ENCODE results near the gene GAD2. TPM values are rescaled to one million over a fixed set of nuclear protein-coding genes. Genes with fewer than 3 reads are reported as not detected.

GAD2 gene
- total RNA-seq, 2 experiments from 2014 or later = not detected

- Histone ChIP-seq H4K20me1 (ENCODE audit: insufficient read depth, low read length) (no peaks in the 10 kb centered on the region), H3K9me2 (ENCODE audit: insufficient read depth, low read length) (no peaks in the 10 kb centered on the region), H3K27ac (ENCODE audit: low read depth, low read length, poor library complexity, severe bottlenecking) (peak overlapping the region; percentile 88), H3K36me3 (ENCODE audit: insufficient read depth, low read length) (no peaks in the 10 kb centered on the region), H3K4me2 (ENCODE audit: low read length) (peak overlapping the region; percentile 66), H2AFZ (ENCODE audit: low read length) (peak overlapping the region; percentile 54; the same call in 1 of the 2 replicates), H3K9me3 (ENCODE audit: low read length) (no peaks in the 10 kb centered on the region), H3K4me1 (ENCODE audit: insufficient read depth, low read length, poor library complexity, severe bottlenecking) (peaks cover 52% of the 10 kb centered on the region), H3K79me2 (ENCODE audit: insufficient read depth, low read depth, low read length) (peaks cover 17% of the 10 kb centered on the region; the same call in 1 of the 2 replicates), H3K4me3 (ENCODE audit: low read depth, low read length, poor library complexity, severe bottlenecking) (peak overlapping the region; percentile 66)
- peak; percentile 32 for DNase-seq (ENCODE audit: low spot score)
- no TSS peak for BruUV-seq (replicated peaks)
- TF ChIP-seq EZH2phosphoT487 (IDR thresholded peaks at IDR 0.05; ENCODE audit: borderline replicate concordance, low read depth, low read length) (no peak), CTCF (conservative IDR thresholded peaks at IDR 0.05; ENCODE audit: low read length) (no peak)
- ChIA-PET CTCF (ENCODE audit: unreplicated experiment) (no interaction called here), POLR2A (interaction anchor here (0.6 to 1.5 kb wide), 4 partner anchors 19 to 837 kb away, joined by 3 to 4 read pairs (median 3); no protein-coding TSS in a partner anchor)
- intact Hi-C loops (cut with micrococcal nuclease; ENCODE audit: unreplicated experiment) = no loop called here
Observed at GRCh38 chr10:26314265-26315013, 97.9 kb downstream of the GAD2 start.

GRCh38 chr10:26318672-26319071 lies 102.1 kb downstream of the GAD2 start:
- Histone ChIP-seq H3K4me3 (ENCODE audit: low read depth, low read length, poor library complexity, severe bottlenecking) (no peak overlapping the region), H3K4me1 (ENCODE audit: insufficient read depth, low read length, poor library complexity, severe bottlenecking) (peaks cover 12% of the 10 kb centered on the region), H3K9me2 (ENCODE audit: insufficient read depth, low read length) (no peaks in the 10 kb centered on the region), H3K4me2 (ENCODE audit: low read length) (no peak overlapping the region), H3K27ac (ENCODE audit: low read depth, low read length, poor library complexity, severe bottlenecking) (no peak overlapping the region), H4K20me1 (ENCODE audit: insufficient read depth, low read length) (no peaks in the 10 kb centered on the region), H3K36me3 (ENCODE audit: insufficient read depth, low read length) (no peaks in the 10 kb centered on the region), H3K9me3 (ENCODE audit: low read length) (no peaks in the 10 kb centered on the region), H3K79me2 (ENCODE audit: insufficient read depth, low read depth, low read length) (no peaks in the 10 kb centered on the region; the same call in 1 of the 2 replicates), H2AFZ (ENCODE audit: low read length) (no peak overlapping the region)
- no TSS peak for BruUV-seq (replicated peaks)
- no peak for TF ChIP-seq CTCF (conservative IDR thresholded peaks at IDR 0.05; ENCODE audit: low read length)
- no peak for TF ChIP-seq EZH2phosphoT487 (IDR thresholded peaks at IDR 0.05; ENCODE audit: borderline replicate concordance, low read depth, low read length)
- POLR2A ChIA-PET = interaction anchor here (0.5 to 1.2 kb wide), 2 partner anchors 133 to 294 kb away, joined by 4 read pairs; no protein-coding TSS in a partner anchor
- intact Hi-C loops (cut with micrococcal nuclease; ENCODE audit: unreplicated experiment) = no loop called here
- DNase-seq (ENCODE audit: low spot score) = no peak
- CTCF ChIA-PET (ENCODE audit: unreplicated experiment) = no interaction called here

- H3K9me2 ChIP-seq (ENCODE audit: insufficient read depth, low read length) = no peaks in the 10 kb centered on the region
- intact Hi-C loops (cut with micrococcal nuclease; ENCODE audit: unreplicated experiment) = no loop called here
- peaks cover 11% of the 10 kb centered on the region; the same call in 1 of the 2 replicates for H3K9me3 ChIP-seq (ENCODE audit: low read length)
- no peaks in the 10 kb centered on the region for H4K20me1 ChIP-seq (ENCODE audit: insufficient read depth, low read length)
- H2AFZ ChIP-seq (ENCODE audit: low read length) = no peak overlapping the region
- CTCF ChIA-PET (ENCODE audit: unreplicated experiment) = no interaction called here
- no peak overlapping the region for H3K4me2 ChIP-seq (ENCODE audit: low read length)
- DNase-seq (ENCODE audit: low spot score) = no peak
- POLR2A ChIA-PET = interaction anchor here (0.5 to 1.4 kb wide), 2 partner anchors 50 to 403 kb away, joined by 3 read pairs; no protein-coding TSS in a partner anchor
- no peak overlapping the region for H3K4me3 ChIP-seq (ENCODE audit: low read depth, low read length, poor library complexity, severe bottlenecking)
- BruUV-seq (replicated peaks) = no TSS peak
- TF ChIP-seq CTCF (conservative IDR thresholded peaks at IDR 0.05; ENCODE audit: low read length) (no peak), EZH2phosphoT487 (IDR thresholded peaks at IDR 0.05; ENCODE audit: borderline replicate concordance, low read depth, low read length) (no peak)
- H3K4me1 ChIP-seq (ENCODE audit: insufficient read depth, low read length, poor library complexity, severe bottlenecking) = no peaks in the 10 kb centered on the region
- H3K79me2 ChIP-seq (ENCODE audit: insufficient read depth, low read depth, low read length) = no peaks in the 10 kb centered on the region
- no peaks in the 10 kb centered on the region for H3K36me3 ChIP-seq (ENCODE audit: insufficient read depth, low read length)
- H3K27ac ChIP-seq (ENCODE audit: low read depth, low read length, poor library complexity, severe bottlenecking) = no peak overlapping the region
Observed at GRCh38 chr10:26323219-26323618, 106.6 kb downstream of the GAD2 start.

Data from OCI-LY7 (cell line).